SK-N-SH (cell line): ENCODE results near the gene NDUFA1. TPM values are rescaled to one million over a fixed set of nuclear protein-coding genes. Genes with fewer than 3 reads are reported as not detected.
"Not testable (repeated sequence)": the region's sequence is repeated elsewhere in the genome, so short reads cannot be mapped to it uniquely, and the experiment has no call there.

ENCODE experiments used
- CTCF ChIA-PET: fragments of 300-600, 350-600 bp; formaldehyde crosslinking; extraction: SDS; loops from one replicate; lab custom pipeline; 2021; lab: Yijun Ruan, JAX
- POLR2A ChIA-PET: fragments of 350-600 bp; sonication (Branson Sonifier 250); formaldehyde crosslinking; extraction: SDS; loops from one replicate; lab custom pipeline; 2020; ENCODE audit warnings: antibody characterized with exemption, inconsistent platforms; lab: Yijun Ruan, JAX
- DNase-seq: peaks from one replicate; pipeline ENCODE4 v3.0.0; 2012
- H2AFZ ChIP-seq: fragments of 200-600 bp; sonication (generic); 2 replicates; pipeline ENCODE4 v1.8.1; 2016; ENCODE audit warnings: antibody characterized with exemption, mild to moderate bottlenecking, low read depth
- H3F3A ChIP-seq: fragments of 200-600 bp; sonication (generic); replicated peaks from 2 replicates; pipeline ENCODE3; 2016; ENCODE audit warnings: antibody characterized with exemption, mild to moderate bottlenecking; ENCODE audit not compliant: insufficient read depth
- H3K27ac ChIP-seq, 2 experiments: fragments of 200-500 bp in 1 of 2; fragments of 200-600 bp in 1 of 2; sonication (Bioruptor generic) in 1 of 2; sonication (generic), shearing (Covaris generic) in 1 of 2; 2 replicates each; pipeline versions ENCODE4 v1.5.1 to v1.6.1; 2014 to 2016; ENCODE audit warnings: low read depth in 2 of 2, inconsistent platforms in 1 of 2, low read length in 1 of 2, mild to moderate bottlenecking in 1 of 2, mixed read lengths in 1 of 2
- H3K27me3 ChIP-seq: fragments of 200-600 bp; sonication (generic), shearing (Covaris generic); 2 replicates; pipeline ENCODE4 v1.6.1; 2016; ENCODE audit warnings: mixed run types; ENCODE audit not compliant: insufficient read depth
- H3K36me3 ChIP-seq, 2 experiments: fragments of 200-500 bp in 1 of 2; fragments of 200-600 bp in 1 of 2; sonication (Bioruptor generic) in 1 of 2; sonication (generic) in 1 of 2; replicated peaks in 1 of 2; 2 replicates each; pipeline versions ENCODE3 to v1.5.1; 2014 to 2016; ENCODE audit warnings: low read length in 1 of 2, mild to moderate bottlenecking in 1 of 2; ENCODE audit not compliant: insufficient read depth in 2 of 2, control insufficient read depth in 1 of 2
- H3K4me1 ChIP-seq, 2 experiments: fragments of 200-500 bp in 1 of 2; fragments of 200-600 bp in 1 of 2; sonication (Bioruptor generic) in 1 of 2; sonication (generic), shearing (Covaris generic) in 1 of 2; 2 replicates each; pipeline versions ENCODE4 v1.5.1 to v1.6.1; 2014 to 2016; ENCODE audit warnings: low read depth in 1 of 2, low read length in 1 of 2, mixed run types in 1 of 2; ENCODE audit not compliant: insufficient read depth in 2 of 2, control insufficient read depth in 1 of 2
- H3K4me2 ChIP-seq: fragments of 200-600 bp; sonication (generic), shearing (Covaris generic); 2 replicates; pipeline ENCODE4 v1.6.1; 2017; ENCODE audit warnings: mixed run types
- H3K4me3 ChIP-seq, 2 experiments: fragments of 200-500 bp in 1 of 2; fragments of 200-600 bp in 1 of 2; sonication (Bioruptor generic) in 1 of 2; sonication (generic), shearing (Covaris generic) in 1 of 2; 2 replicates each; pipeline versions ENCODE4 v1.5.1 to v1.8.1; 2014 to 2016; ENCODE audit warnings: low read depth in 2 of 2, inconsistent platforms in 1 of 2, low read length in 1 of 2, mild to moderate bottlenecking in 1 of 2, mixed read lengths in 1 of 2, moderate library complexity in 1 of 2
- H3K79me2 ChIP-seq: fragments of 200-600 bp; sonication (generic); 2 replicates; pipeline ENCODE4 v1.8.1; 2017; ENCODE audit warnings: mild to moderate bottlenecking; ENCODE audit not compliant: insufficient read depth
- H3K9ac ChIP-seq: fragments of 200-600 bp; sonication (generic); 2 replicates; pipeline ENCODE4 v1.6.1; 2017; ENCODE audit warnings: mixed run types
- H3K9me2 ChIP-seq: fragments of 200-600 bp; sonication (generic); 2 replicates; pipeline ENCODE4 v1.6.1; 2017; ENCODE audit warnings: mixed run types
- H3K9me3 ChIP-seq: fragments of 200-600 bp; sonication (generic); 2 replicates; pipeline ENCODE4 v1.6.1; 2017; ENCODE audit warnings: mixed run types, mild to moderate bottlenecking, moderate library complexity
- H4K20me1 ChIP-seq: fragments of 200-600 bp; sonication (generic); 2 replicates; pipeline ENCODE4 v1.6.1; 2017; ENCODE audit warnings: mild to moderate bottlenecking, mixed run types; ENCODE audit not compliant: insufficient read depth
- CHD2 ChIP-seq: fragments of 150-350 bp; IDR thresholded peaks from 2 replicates; pipeline ENCODE4 v1.6.1; 2018; ENCODE audit warnings: low read length; ENCODE audit not compliant: partially characterized antibody
- FOSL2 ChIP-seq: IDR thresholded peaks from 2 replicates; pipeline ENCODE4 v1.4.0; 2012; ENCODE audit warnings: low read depth, mild to moderate bottlenecking, moderate library complexity, borderline replicate concordance
- WGBS: methylation state at CpG from one replicate; pipeline ENCODE4 v1.1.6; 2017; ENCODE audit warnings: low lambda C conversion rate; 5-methylcytosine and 5-hydroxymethylcytosine counted together
- polyA plus RNA-seq, 3 experiments: library from polyadenylated mRNA; depleted of rRNA; stranded (reverse); fragments of >200 nt; gene quantifications; 2 replicates each; pipeline ENCODE4 v1.2.3, GENCODE V29; 2012

NDUFA1 gene
- polyA plus RNA-seq, 1 of the 3 experiments (the other 2 are of a cell fraction) = 101 TPM

- POLR2A ChIA-PET = no interaction called here
- 94% methylated on average over 5 of the region's 5 CpGs for WGBS
Measured at GRCh38 chrX:119919835-119920585, 48.4 kb downstream of the NDUFA1 start.

GRCh38 chrX:119922391-119922790 lies 50.8 kb downstream of the NDUFA1 start:
- H3K27ac ChIP-seq, H3K4me1 ChIP-seq, DNase-seq, H3F3A ChIP-seq, H3K27me3 ChIP-seq, POLR2A ChIA-PET, H3K9me3 ChIP-seq, H2AFZ ChIP-seq, H3K79me2 ChIP-seq, H3K9me2 ChIP-seq, H3K4me3 ChIP-seq, H4K20me1 ChIP-seq, H3K4me2 ChIP-seq, H3K9ac ChIP-seq, CTCF ChIA-PET: not testable (repeated sequence)
- H3K36me3 ChIP-seq = peaks cover 5 to 17% of the 10 kb centered on the region in 2 experiments
- WGBS = 93% methylated on average over 7 of the region's 7 CpGs

More at GRCh38 chrX:119919835-119920585, 48.4 kb downstream of the NDUFA1 start:
- Histone ChIP-seq H3K9ac (no peak overlapping the region), H3K27ac (no peak overlapping the region), H4K20me1 (no peaks in the 10 kb centered on the region), H3K9me3 (no peaks in the 10 kb centered on the region), H3K27me3 (no peaks in the 10 kb centered on the region), H3F3A (no peaks in the 10 kb centered on the region), H2AFZ (no peak overlapping the region), H3K4me1 (no peaks in the 10 kb centered on the region), H3K4me3 (no peak overlapping the region), H3K9me2 (no peaks in the 10 kb centered on the region), H3K36me3 (peaks cover 1 to 6% of the 10 kb centered on the region in 2 experiments), H3K79me2 (no peaks in the 10 kb centered on the region), H3K4me2 (no peak overlapping the region)
- CTCF ChIA-PET = no interaction called here
- no peak for TF ChIP-seq CHD2
- TF ChIP-seq FOSL2 = no peak
- DNase-seq = no peak

Other genes starting within 250 kb of the NDUFA1 start
- 33.1 and 36.3 TPM in 2 replicates for gene SEPTIN6, start 178.7 kb upstream of the NDUFA1 start, polyA plus RNA-seq (2012; rRNA removed)
- 0.20 and 0.32 TPM in 2 replicates for gene SOWAHD, start 113.2 kb upstream of the NDUFA1 start, polyA plus RNA-seq (2012; rRNA removed)
- gene RPL39, start 80.2 kb upstream of the NDUFA1 start, polyA plus RNA-seq (2012; rRNA removed) = 4,443 and 5,368 TPM in 2 replicates
- gene UPF3B, start 18.9 kb upstream of the NDUFA1 start, polyA plus RNA-seq (2012; rRNA removed) = 8.5 and 8.9 TPM in 2 replicates
- 11.8 and 14.8 TPM in 2 replicates for gene RNF113A, start 99 bp upstream of the NDUFA1 start, polyA plus RNA-seq (2012; rRNA removed)
- 0.16 and 0.23 TPM in 2 replicates for gene AKAP14, start 24.1 kb downstream of the NDUFA1 start, polyA plus RNA-seq (2012; rRNA removed)
- gene NKAP, start 71.9 kb downstream of the NDUFA1 start, polyA plus RNA-seq (2012; rRNA removed) = 4.1 and 4.2 TPM in 2 replicates
- not detected in 2 replicates for gene RHOXF2B, start 205.9 kb downstream of the NDUFA1 start, polyA plus RNA-seq (2012; rRNA removed)
- 0.07 TPM in 1 of 2 replicates, not detected in the other for gene RHOXF1, start 244.1 kb downstream of the NDUFA1 start, polyA plus RNA-seq (2012; rRNA removed)